ENCODE measurements around the gene SPIN1. TPM values are rescaled to one million over a fixed set of nuclear protein-coding genes. Genes with fewer than 3 reads are reported as not detected.

The SPIN1 gene
- total RNA-seq, 3 donors from 2014 or later (not counting 1 experiment from before 2014, with no cell fraction given): 30.3 to 46.1 (median 39.3) TPM

DNA sequence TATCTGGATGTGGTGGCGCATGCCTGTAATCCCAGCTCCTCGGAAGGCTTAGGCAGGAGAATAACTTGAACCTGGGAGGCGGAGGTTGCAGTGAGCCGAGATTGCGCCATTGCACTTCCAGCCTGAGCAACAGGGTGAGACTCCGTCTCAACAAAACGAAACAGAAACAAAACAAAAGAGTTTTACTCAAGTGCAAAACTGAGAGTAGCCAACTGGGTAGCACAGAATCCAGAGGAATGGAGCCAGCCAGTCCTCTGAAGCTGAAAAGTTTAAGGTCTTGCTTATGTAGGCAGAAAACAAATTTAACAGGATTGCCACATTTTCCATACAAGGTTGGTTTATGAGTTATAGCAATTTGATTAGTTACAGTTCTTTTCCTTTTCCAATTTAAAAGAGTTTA, 32.0 kb downstream of the SPIN1 start:
- Mint-ChIP-seq H3K9me3 (peaks cover 0 to 4% of the 10 kb centered on the region in 2 donors), H3K36me3 (peaks cover 13% of the 10 kb centered on the region), H3K27ac (no peak overlapping the region), H3K4me1 (peaks cover 10 to 23% of the 10 kb centered on the region in 2 donors), H3K27me3 (ENCODE audit: low read depth in 2 of 2) (no peaks in the 10 kb centered on the region), H3K4me3 (no peak overlapping the region)
- peaks cover 9% of the 10 kb centered on the region for H3K36me3 ChIP-seq (ENCODE audit: control insufficient read depth, insufficient read depth, low read length)
- TF ChIP-seq, protein P1, sequence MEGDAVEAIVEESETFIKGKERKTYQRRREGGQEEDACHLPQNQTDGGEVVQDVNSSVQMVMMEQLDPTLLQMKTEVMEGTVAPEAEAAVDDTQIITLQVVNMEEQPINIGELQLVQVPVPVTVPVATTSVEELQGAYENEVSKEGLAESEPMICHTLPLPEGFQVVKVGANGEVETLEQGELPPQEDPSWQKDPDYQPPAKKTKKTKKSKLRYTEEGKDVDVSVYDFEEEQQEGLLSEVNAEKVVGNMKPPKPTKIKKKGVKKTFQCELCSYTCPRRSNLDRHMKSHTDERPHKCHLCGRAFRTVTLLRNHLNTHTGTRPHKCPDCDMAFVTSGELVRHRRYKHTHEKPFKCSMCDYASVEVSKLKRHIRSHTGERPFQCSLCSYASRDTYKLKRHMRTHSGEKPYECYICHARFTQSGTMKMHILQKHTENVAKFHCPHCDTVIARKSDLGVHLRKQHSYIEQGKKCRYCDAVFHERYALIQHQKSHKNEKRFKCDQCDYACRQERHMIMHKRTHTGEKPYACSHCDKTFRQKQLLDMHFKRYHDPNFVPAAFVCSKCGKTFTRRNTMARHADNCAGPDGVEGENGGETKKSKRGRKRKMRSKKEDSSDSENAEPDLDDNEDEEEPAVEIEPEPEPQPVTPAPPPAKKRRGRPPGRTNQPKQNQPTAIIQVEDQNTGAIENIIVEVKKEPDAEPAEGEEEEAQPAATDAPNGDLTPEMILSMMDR (IDR thresholded peaks at IDR 0.05): no peak
- ATAC-seq (no peak), DNase-seq (no peak)
- no peaks in the 10 kb centered on the region for H3K27me3 ChIP-seq (ENCODE audit: control insufficient read depth, insufficient read depth, low read length)
- no peak overlapping the region for H3K27ac ChIP-seq (ENCODE audit: low read length)
- WGBS (ENCODE audit: insufficient coverage): 98% methylated on average over 7 of the region's 7 CpGs
- peaks cover 17% of the 10 kb centered on the region for H3K9me3 ChIP-seq (ENCODE audit: control insufficient read depth, insufficient read depth, low read length)
- intact Hi-C loops (cut with micrococcal nuclease): no loop called here
- H3K4me1 ChIP-seq (ENCODE audit: control insufficient read depth, insufficient read depth, low read length): peaks cover 3% of the 10 kb centered on the region
- H3K4me3 ChIP-seq (ENCODE audit: low read length): no peak overlapping the region

DNA sequence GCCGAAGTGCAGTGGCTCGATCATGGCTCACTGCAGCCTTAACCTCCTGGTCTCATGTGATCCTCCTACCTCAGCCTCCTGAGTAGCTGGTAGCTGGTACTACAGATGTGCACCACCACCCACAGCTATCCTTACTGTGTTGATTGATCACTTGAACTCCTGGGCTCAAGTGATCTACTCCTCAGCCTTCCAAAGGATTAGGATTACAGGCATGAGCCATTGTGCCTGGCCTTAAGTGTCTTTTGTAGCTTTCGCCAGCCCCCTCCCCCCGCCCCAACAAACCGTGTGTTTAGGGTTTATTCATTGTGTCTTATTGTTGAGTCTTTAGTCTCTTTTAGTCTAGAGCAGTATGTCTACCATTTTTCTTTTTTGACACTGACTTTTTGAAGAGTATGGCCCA, 33.1 kb downstream of the SPIN1 start:
- H3K9me3 Mint-ChIP-seq: peaks cover 0 to 4% of the 10 kb centered on the region in 2 donors

DNA sequence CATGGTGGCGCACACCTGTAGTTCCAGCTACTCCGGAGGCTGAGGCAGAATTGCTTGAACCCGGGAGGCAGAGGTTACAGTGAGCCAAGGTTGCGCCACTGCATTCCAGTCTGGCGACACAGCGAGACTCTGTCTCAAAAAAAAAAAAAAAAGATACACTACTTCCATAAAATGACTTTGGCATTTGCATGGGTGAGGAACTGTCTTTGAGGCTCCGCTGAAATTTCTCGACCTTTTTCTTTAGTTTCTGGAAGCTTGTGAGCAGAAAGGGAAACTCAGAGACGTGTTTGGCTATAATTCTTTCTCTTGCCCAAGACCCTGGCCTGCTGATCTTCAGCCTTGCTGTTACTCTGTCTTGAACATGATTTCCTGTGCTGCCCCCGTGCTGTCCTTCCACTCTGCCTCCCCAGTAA, 37.3 kb downstream of the SPIN1 start:
- DNase-seq (no peak), ATAC-seq (no peak)
- TF ChIP-seq, protein P1 (IDR thresholded peaks at IDR 0.05): no peak
- Mint-ChIP-seq H3K27me3 (ENCODE audit: low read depth in 2 of 2) (no peaks in the 10 kb centered on the region), H3K9me3 (no peaks in the 10 kb centered on the region), H3K4me3 (no peak overlapping the region), H3K4me1 (peaks cover 11 to 19% of the 10 kb centered on the region in 2 donors), H3K36me3 (no peaks in the 10 kb centered on the region), H3K27ac (no peak overlapping the region)
- intact Hi-C loops (cut with micrococcal nuclease): no loop called here
- Histone ChIP-seq H3K27me3 (ENCODE audit: control insufficient read depth, insufficient read depth, low read length) (no peaks in the 10 kb centered on the region), H3K9me3 (ENCODE audit: control insufficient read depth, insufficient read depth, low read length) (no peaks in the 10 kb centered on the region), H3K36me3 (ENCODE audit: control insufficient read depth, insufficient read depth, low read length) (peaks cover 5% of the 10 kb centered on the region), H3K4me1 (ENCODE audit: control insufficient read depth, insufficient read depth, low read length) (no peaks in the 10 kb centered on the region), H3K4me3 (ENCODE audit: low read length) (no peak overlapping the region), H3K27ac (ENCODE audit: low read length) (no peak overlapping the region)
- 79% methylated on average over 8 of the region's 10 CpGs for WGBS (ENCODE audit: insufficient coverage)

More for the DNA sequence above, 33.1 kb downstream of the SPIN1 start:
- Mint-ChIP-seq H3K36me3 (peaks cover 13% of the 10 kb centered on the region), H3K27me3 (ENCODE audit: low read depth in 2 of 2) (no peaks in the 10 kb centered on the region), H3K4me1 (peaks cover 17 to 29% of the 10 kb centered on the region in 2 donors), H3K27ac (no peak overlapping the region), H3K4me3 (no peak overlapping the region)
- peaks cover 17% of the 10 kb centered on the region for H3K9me3 ChIP-seq (ENCODE audit: control insufficient read depth, insufficient read depth, low read length)
- no peak overlapping the region for H3K4me3 ChIP-seq (ENCODE audit: low read length)
- no peak for ATAC-seq
- H3K4me1 ChIP-seq (ENCODE audit: control insufficient read depth, insufficient read depth, low read length): peaks cover 3% of the 10 kb centered on the region
- H3K36me3 ChIP-seq (ENCODE audit: control insufficient read depth, insufficient read depth, low read length): peaks cover 9% of the 10 kb centered on the region
- 96% methylated on average over 5 of the region's 5 CpGs for WGBS (ENCODE audit: insufficient coverage)
- H3K27ac ChIP-seq (ENCODE audit: low read length): no peak overlapping the region
- no peaks in the 10 kb centered on the region for H3K27me3 ChIP-seq (ENCODE audit: control insufficient read depth, insufficient read depth, low read length)
- DNase-seq: no peak
- TF ChIP-seq, protein P1 (IDR thresholded peaks at IDR 0.05): no peak
- intact Hi-C loops (cut with micrococcal nuclease): no loop called here

DNA sequence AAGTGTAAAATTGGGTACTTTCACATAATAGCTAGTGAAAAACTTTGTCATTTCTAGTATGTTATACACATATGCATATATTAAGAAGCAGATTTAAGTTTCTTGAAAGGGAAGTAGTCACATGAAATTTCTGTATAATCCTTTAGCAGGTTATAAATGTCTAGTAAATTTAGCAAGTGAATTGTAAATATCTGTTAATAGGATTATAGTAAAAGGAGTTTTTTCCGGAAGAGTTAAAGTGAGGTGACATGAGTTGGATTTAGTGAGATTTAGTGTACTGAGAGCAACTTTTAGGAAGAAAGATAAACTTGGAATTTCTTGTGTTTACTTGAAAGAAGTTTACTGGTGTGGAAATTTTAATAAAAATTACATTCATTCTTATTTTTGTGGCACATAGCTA, 38.4 kb downstream of the SPIN1 start:
- Histone ChIP-seq H3K9me3 (ENCODE audit: control insufficient read depth, insufficient read depth, low read length) (no peaks in the 10 kb centered on the region), H3K4me1 (ENCODE audit: control insufficient read depth, insufficient read depth, low read length) (no peaks in the 10 kb centered on the region), H3K27me3 (ENCODE audit: control insufficient read depth, insufficient read depth, low read length) (no peaks in the 10 kb centered on the region), H3K4me3 (ENCODE audit: low read length) (no peak overlapping the region), H3K36me3 (ENCODE audit: control insufficient read depth, insufficient read depth, low read length) (peaks cover 3% of the 10 kb centered on the region), H3K27ac (ENCODE audit: low read length) (no peak overlapping the region)
- TF ChIP-seq, protein P1 (IDR thresholded peaks at IDR 0.05): no peak
- no peak overlapping the region for H3K4me3 Mint-ChIP-seq
- H3K36me3 Mint-ChIP-seq: no peaks in the 10 kb centered on the region
- WGBS (ENCODE audit: insufficient coverage): 94% methylated on average over 1 of the region's 1 CpG
- no peak for DNase-seq
- H3K27me3 Mint-ChIP-seq (ENCODE audit: low read depth in 2 of 2): no peaks in the 10 kb centered on the region
- H3K9me3 Mint-ChIP-seq: no peaks in the 10 kb centered on the region
- ATAC-seq: no peak
- H3K27ac Mint-ChIP-seq: no peak overlapping the region
- intact Hi-C loops (cut with micrococcal nuclease): no loop called here
- peaks cover 6 to 19% of the 10 kb centered on the region in 2 donors for H3K4me1 Mint-ChIP-seq

Measured in natural killer cell (primary cell).